GM12878 (cell line): ENCODE data around the gene B3GNT9.

ENCODE experiments used
- CREM ChIP-seq: IDR thresholded peaks from 2 replicates; pipeline ENCODE4 v1.6.1; 2014; ENCODE audit warnings: antibody characterized with exemption, low read depth
- TF ChIP-seq, protein P1 (sequence below), 3 experiments: IDR thresholded peaks in 2 of 3; conservative IDR thresholded peaks in 1 of 3; 2 replicates each; pipeline ENCODE4 v1.5.1; 2011; ENCODE audit warnings: low read depth in 3 of 3, low read length in 3 of 3, mild to moderate bottlenecking in 3 of 3, control low read depth in 2 of 3, moderate library complexity in 2 of 3, inconsistent platforms in 1 of 3, mixed read lengths in 1 of 3; ENCODE audit not compliant: control insufficient read depth in 2 of 3, insufficient read depth in 1 of 3; ENCODE audit errors: extremely low read depth in 1 of 3

DNA sequence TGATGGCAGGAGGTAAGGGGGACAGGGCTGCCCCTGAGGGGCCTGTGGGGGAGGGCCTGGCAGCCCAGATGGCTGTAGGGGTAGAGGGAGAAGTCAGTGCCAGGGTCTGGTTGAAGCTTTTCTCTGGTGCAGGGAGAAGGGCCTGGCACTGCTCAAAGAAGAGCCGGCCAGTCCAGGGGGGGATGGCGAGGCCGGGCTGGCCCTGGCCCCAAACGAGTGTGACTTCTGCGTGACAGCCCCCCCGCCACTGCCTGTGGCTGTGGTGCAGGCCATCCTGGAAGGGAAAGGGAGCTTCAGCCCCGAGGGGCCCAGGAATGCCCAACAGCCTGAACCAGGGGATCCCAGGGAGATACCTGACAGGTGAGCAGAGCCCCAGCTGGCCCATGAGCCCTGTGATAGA, 16.8 kb upstream of the B3GNT9 start:
- no peak for TF ChIP-seq CREM
- TF ChIP-seq, protein P1, sequence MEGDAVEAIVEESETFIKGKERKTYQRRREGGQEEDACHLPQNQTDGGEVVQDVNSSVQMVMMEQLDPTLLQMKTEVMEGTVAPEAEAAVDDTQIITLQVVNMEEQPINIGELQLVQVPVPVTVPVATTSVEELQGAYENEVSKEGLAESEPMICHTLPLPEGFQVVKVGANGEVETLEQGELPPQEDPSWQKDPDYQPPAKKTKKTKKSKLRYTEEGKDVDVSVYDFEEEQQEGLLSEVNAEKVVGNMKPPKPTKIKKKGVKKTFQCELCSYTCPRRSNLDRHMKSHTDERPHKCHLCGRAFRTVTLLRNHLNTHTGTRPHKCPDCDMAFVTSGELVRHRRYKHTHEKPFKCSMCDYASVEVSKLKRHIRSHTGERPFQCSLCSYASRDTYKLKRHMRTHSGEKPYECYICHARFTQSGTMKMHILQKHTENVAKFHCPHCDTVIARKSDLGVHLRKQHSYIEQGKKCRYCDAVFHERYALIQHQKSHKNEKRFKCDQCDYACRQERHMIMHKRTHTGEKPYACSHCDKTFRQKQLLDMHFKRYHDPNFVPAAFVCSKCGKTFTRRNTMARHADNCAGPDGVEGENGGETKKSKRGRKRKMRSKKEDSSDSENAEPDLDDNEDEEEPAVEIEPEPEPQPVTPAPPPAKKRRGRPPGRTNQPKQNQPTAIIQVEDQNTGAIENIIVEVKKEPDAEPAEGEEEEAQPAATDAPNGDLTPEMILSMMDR (IDR thresholded peaks at IDR 0.05 in 2 of 3, conservative IDR thresholded peaks at IDR 0.05 in 1 of 3; ENCODE audit: control insufficient read depth in 2 of 3, extremely low read depth in 1 of 3, insufficient read depth in 1 of 3, low read depth in 3 of 3, low read length in 3 of 3), result no peak
